Measurements from ENCODE around the gene RAB31. TPM values are rescaled to one million over a fixed set of nuclear protein-coding genes. Genes with fewer than 3 reads are reported as not detected.

The RAB31 gene
- total and polyA plus RNA-seq, 2 experiments from 2014 or later, result 8.7 to 27.7 TPM

DNA sequence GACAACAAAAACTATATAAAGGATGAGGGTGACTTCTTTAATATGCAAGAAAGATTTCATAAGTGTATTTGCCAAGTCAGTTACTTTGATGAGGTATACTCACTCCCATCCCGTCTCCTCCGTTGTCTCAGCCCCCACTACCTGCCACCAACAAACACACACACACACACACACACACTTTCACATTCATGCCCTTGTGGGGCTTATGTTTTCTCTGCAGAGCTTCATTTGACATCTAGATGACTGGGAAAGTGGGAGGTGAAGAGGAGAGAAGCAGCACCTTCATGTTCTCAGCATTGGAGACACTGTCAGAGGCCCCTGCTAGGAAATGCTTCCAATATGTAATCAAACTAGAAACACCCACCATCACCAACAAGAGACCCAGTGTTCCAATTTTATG is 155.2 kb downstream of the RAB31 start:
- TF ChIP-seq CTCF (IDR thresholded peaks at IDR 0.05; ENCODE audit: low read depth, low read length), result no peak
- DNase-seq (ENCODE audit: low read depth in 1 of 2, low spot score in 1 of 2), result no peak

GRCh38 chr18:9865764-9866490 is 157.8 kb downstream of the RAB31 start:
- no peaks in the 10 kb centered on the region for H3K36me3 ChIP-seq
- no peaks in the 10 kb centered on the region for H3K9me3 ChIP-seq (ENCODE audit: low read depth)
- H3K4me1 ChIP-seq (ENCODE audit: low read depth), result peaks cover 14% of the 10 kb centered on the region
- TF ChIP-seq CTCF (IDR thresholded peaks at IDR 0.05; ENCODE audit: low read depth, low read length), result no peak
- no peak overlapping the region for H3K27ac ChIP-seq
- no peak for DNase-seq (ENCODE audit: low read depth in 1 of 2, low spot score in 1 of 2)
- no peak overlapping the region for H3K4me3 ChIP-seq
- H3K27me3 ChIP-seq, result peaks cover 31% of the 10 kb centered on the region

More for the DNA sequence above, 155.2 kb downstream of the RAB31 start:
- H3K4me3 ChIP-seq, result no peak overlapping the region
- H3K27me3 ChIP-seq, result peaks cover 36% of the 10 kb centered on the region
- H3K27ac ChIP-seq, result no peak overlapping the region
- H3K4me1 ChIP-seq (ENCODE audit: low read depth), result peaks cover 3% of the 10 kb centered on the region
- H3K36me3 ChIP-seq, result no peaks in the 10 kb centered on the region
- no peaks in the 10 kb centered on the region for H3K9me3 ChIP-seq (ENCODE audit: low read depth)

DNA sequence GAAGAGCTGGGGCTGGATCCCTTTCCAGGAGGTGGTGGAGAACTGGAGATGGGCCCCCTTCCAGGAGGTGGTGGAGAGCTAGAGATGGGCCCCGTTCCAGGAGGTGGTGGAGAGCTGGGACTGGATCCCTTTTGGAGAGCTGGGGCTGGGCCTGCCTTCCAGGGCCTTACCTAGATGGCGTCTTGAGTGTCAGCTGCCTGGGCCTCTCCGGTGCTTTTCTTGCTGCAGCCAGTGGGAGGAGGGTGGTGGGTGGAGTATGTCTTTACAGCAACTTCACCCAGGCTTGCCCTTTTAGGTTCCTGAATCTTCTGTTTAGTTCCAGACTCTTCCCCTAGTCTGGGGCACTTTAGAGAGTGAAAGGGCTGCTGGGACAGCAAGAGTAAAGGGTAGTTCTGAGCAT is 158.5 kb downstream of the RAB31 start:
- Histone ChIP-seq H3K4me1 (ENCODE audit: low read depth) (peaks cover 14% of the 10 kb centered on the region), H3K27me3 (peaks cover 31% of the 10 kb centered on the region), H3K36me3 (no peaks in the 10 kb centered on the region), H3K4me3 (no peak overlapping the region), H3K27ac (no peak overlapping the region), H3K9me3 (ENCODE audit: low read depth) (no peaks in the 10 kb centered on the region)
- TF ChIP-seq CTCF (IDR thresholded peaks at IDR 0.05; ENCODE audit: low read depth, low read length), result no peak
- DNase-seq (ENCODE audit: low read depth in 1 of 2, low spot score in 1 of 2), result no peak

GRCh38 chr18:9867071-9867594 is 159.0 kb downstream of the RAB31 start:
- Histone ChIP-seq H3K9me3 (ENCODE audit: low read depth) (no peaks in the 10 kb centered on the region), H3K27ac (no peak overlapping the region), H3K4me1 (ENCODE audit: low read depth) (peaks cover 14% of the 10 kb centered on the region), H3K27me3 (peaks cover 26% of the 10 kb centered on the region), H3K36me3 (no peaks in the 10 kb centered on the region), H3K4me3 (no peak overlapping the region)
- DNase-seq (ENCODE audit: low read depth in 1 of 2, low spot score in 1 of 2), result no peak
- TF ChIP-seq CTCF (IDR thresholded peaks at IDR 0.05; ENCODE audit: low read depth, low read length), result no peak

DNA sequence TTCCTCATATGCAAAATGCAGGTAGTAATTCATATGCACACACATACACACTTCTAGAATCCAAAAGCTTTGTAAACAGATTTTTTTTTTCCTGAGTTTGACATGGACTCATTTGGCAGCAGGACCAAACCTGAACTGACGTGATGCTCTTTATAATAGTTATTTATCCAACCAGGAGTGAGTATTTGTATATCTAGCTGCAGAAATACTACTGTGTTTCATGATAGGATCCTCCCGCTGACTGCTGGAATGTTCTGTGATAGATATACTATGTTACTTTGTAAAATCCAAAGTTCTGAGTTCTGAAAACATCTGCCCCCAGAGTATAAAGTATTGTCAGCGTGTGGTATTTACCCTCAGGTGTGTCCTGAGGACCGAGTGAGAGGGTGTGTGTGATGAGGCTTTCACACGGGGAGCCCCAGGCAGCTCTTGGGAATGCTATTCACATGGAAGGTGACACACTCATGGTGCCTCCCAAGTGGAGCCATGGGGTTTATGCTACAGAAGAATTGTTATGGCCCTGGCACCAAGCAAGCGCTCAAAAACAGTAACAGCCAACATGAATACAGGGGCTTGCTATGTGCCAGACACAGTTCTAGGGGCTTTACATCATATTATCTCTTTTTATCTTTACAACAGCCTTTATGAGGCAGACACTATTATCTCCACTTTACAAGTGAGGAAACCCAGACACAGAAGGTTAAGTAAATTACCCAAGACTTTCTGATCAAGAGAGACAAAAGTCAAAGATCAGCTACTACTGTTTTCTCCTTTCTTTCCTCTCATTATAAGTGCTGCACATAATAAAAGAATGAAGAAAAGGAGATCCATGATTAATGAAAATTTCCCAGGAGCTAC is 161.0 kb downstream of the RAB31 start:
- no peak for TF ChIP-seq CTCF (IDR thresholded peaks at IDR 0.05; ENCODE audit: low read depth, low read length)
- Histone ChIP-seq H3K27me3 (peaks cover 6% of the 10 kb centered on the region), H3K9me3 (ENCODE audit: low read depth) (no peaks in the 10 kb centered on the region), H3K36me3 (no peaks in the 10 kb centered on the region), H3K27ac (no peak overlapping the region), H3K4me3 (no peak overlapping the region), H3K4me1 (ENCODE audit: low read depth) (peaks cover 14% of the 10 kb centered on the region)
- DNase-seq (ENCODE audit: low read depth in 1 of 2, low spot score in 1 of 2), result peak in 1 of 2 donors; percentile 27
